Measurements from ENCODE around the gene NF2.

DNA sequence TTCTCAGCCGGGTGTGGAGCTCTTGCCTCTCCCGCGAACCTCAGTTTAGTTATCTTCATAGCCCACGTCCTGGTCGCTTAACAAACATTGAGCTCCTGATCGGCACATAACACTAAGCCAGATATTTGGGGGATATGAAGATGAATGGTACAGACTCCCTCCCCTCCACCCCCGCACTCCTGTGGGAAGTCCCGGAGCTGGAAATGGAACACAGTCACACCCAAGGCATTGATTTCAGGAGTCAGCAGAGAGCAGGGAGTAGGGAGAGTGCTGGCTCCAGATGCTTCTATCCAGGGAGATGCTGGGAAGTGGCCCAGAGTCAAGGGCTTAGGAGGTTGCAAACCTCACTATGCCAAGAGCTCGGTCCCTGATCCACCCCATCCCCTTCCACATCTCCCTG is 90.2 kb downstream of the NF2 start:
- TF ChIP-seq, protein P1, sequence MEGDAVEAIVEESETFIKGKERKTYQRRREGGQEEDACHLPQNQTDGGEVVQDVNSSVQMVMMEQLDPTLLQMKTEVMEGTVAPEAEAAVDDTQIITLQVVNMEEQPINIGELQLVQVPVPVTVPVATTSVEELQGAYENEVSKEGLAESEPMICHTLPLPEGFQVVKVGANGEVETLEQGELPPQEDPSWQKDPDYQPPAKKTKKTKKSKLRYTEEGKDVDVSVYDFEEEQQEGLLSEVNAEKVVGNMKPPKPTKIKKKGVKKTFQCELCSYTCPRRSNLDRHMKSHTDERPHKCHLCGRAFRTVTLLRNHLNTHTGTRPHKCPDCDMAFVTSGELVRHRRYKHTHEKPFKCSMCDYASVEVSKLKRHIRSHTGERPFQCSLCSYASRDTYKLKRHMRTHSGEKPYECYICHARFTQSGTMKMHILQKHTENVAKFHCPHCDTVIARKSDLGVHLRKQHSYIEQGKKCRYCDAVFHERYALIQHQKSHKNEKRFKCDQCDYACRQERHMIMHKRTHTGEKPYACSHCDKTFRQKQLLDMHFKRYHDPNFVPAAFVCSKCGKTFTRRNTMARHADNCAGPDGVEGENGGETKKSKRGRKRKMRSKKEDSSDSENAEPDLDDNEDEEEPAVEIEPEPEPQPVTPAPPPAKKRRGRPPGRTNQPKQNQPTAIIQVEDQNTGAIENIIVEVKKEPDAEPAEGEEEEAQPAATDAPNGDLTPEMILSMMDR (IDR thresholded peaks at IDR 0.05; ENCODE audit: low read depth, low read length) = no peak
- no peak for TF ChIP-seq POLR2A (IDR thresholded peaks at IDR 0.05; ENCODE audit: extremely low read depth, insufficient read length)
- TF ChIP-seq, protein P2, sequence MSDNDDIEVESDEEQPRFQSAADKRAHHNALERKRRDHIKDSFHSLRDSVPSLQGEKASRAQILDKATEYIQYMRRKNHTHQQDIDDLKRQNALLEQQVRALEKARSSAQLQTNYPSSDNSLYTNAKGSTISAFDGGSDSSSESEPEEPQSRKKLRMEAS (IDR thresholded peaks at IDR 0.05; ENCODE audit: low read depth, low read length) = no peak

Data from NB4 (cell line).